B cell (primary cell): ENCODE measurements around the gene ZMAT5. TPM values are rescaled to one million over a fixed set of nuclear protein-coding genes. Genes with fewer than 3 reads are reported as not detected.

ENCODE experiments used
- ATAC-seq: fragments of 200-7000 bp; cut with Tn5 transposase; one replicate; pipeline ENCODE4 v1.10.0; 2021; ENCODE audit warnings: low read depth, mild to moderate bottlenecking, moderate number of reproducible peaks, moderate library complexity
- CTCF ChIA-PET: fragments of 350-600 bp; sonication (Branson Sonifier 250); formaldehyde crosslinking; loops from one replicate; lab custom pipeline; 2021; ENCODE audit warnings: antibody characterized with exemption, inconsistent platforms; lab: Charles Lee
- POLR2A ChIA-PET: fragments of 350-600 bp; sonication (Branson Sonifier 250); formaldehyde crosslinking; loops from one replicate; lab custom pipeline; 2021; ENCODE audit warnings: antibody characterized with exemption; lab: Charles Lee
- DNase-seq: peaks from one replicate; pipeline ENCODE4 v3.0.0; 2013
- H2AFZ ChIP-seq: 2 replicates; pipeline ENCODE4 v1.6.1; 2012; ENCODE audit warnings: mild to moderate bottlenecking, low read depth, low read length; ENCODE audit not compliant: insufficient read depth, poor library complexity, severe bottlenecking
- H3K27ac ChIP-seq, 2 donors: 1 replicate in 1 of 2; 2 replicates in 1 of 2; pipeline ENCODE4 v1.5.1; 2012 to 2013; ENCODE audit warnings: low read length in 2 of 2, mild to moderate bottlenecking in 2 of 2, moderate library complexity in 1 of 2
- H3K27me3 ChIP-seq, 4 experiments: fragments of 200-600 bp in 1 of 4; sonication (generic) in 1 of 4; replicated peaks in 1 of 4; 1 replicate in 2 of 4; 2 replicates in 2 of 4; pipeline versions ENCODE4 v1.6.1 to v1.7.0; 2013 to 2016; ENCODE audit warnings: low read length in 3 of 4, mild to moderate bottlenecking in 2 of 4, mixed read lengths in 1 of 4, moderate library complexity in 1 of 4; ENCODE audit not compliant: insufficient read depth in 4 of 4, control insufficient read depth in 3 of 4; ENCODE audit errors: control extremely low read depth in 1 of 4
- H3K36me3 ChIP-seq, 2 experiments: replicated peaks in 1 of 2; 1 replicate in 1 of 2; 2 replicates in 1 of 2; pipeline versions ENCODE4 v1.6.1 to v1.7.1; 2013; ENCODE audit warnings: low read length in 1 of 2; ENCODE audit not compliant: insufficient read depth in 2 of 2, control insufficient read depth in 1 of 2; ENCODE audit errors: control extremely low read depth in 1 of 2, extremely low read depth in 1 of 2
- H3K4me1 ChIP-seq, 2 donors: fragments of 200-600 bp in 1 of 2; sonication (generic) in 1 of 2; 1 replicate in 1 of 2; 2 replicates in 1 of 2; pipeline versions ENCODE4 v1.5.1 to v1.6.1; 2013 to 2017; ENCODE audit warnings: low read length in 2 of 2; ENCODE audit not compliant: control insufficient read depth in 2 of 2, insufficient read depth in 2 of 2
- H3K4me2 ChIP-seq: replicated peaks from 2 replicates; pipeline ENCODE3; 2012; ENCODE audit warnings: mild to moderate bottlenecking, low read depth, low read length; ENCODE audit not compliant: poor library complexity, severe bottlenecking
- H3K4me3 ChIP-seq, 5 experiments: fragments of 200-600 bp in 1 of 5; sonication (generic) in 1 of 5; 1 replicate in 3 of 5; 2 replicates in 2 of 5; pipeline versions ENCODE4 v1.5.1 to v1.7.0; 2011 to 2016; ENCODE audit warnings: low read length in 4 of 5, mild to moderate bottlenecking in 4 of 5, low read depth in 2 of 5, control low read depth in 1 of 5, moderate library complexity in 1 of 5; ENCODE audit not compliant: insufficient read depth in 1 of 5; ENCODE audit errors: control extremely low read depth in 1 of 5, extremely low read depth in 1 of 5
- H3K79me2 ChIP-seq: fragments of 200-600 bp; sonication (generic); one replicate; pipeline ENCODE4 v1.6.0; 2016; ENCODE audit warnings: low read length; ENCODE audit not compliant: control insufficient read depth, insufficient read depth
- H3K9ac ChIP-seq: fragments of 200-600 bp; sonication (generic); 2 replicates; pipeline ENCODE4 v1.6.1; 2017; ENCODE audit warnings: mild to moderate bottlenecking, low read length, moderate library complexity
- H3K9me3 ChIP-seq, 3 donors: one replicate each; pipeline versions ENCODE4 v1.6.1 to v1.7.1; 2013; ENCODE audit warnings: low read length in 2 of 3; ENCODE audit not compliant: control insufficient read depth in 2 of 3, insufficient read depth in 1 of 3; ENCODE audit errors: control extremely low read depth in 1 of 3
- H4K20me1 ChIP-seq: 2 replicates; pipeline ENCODE4 v1.6.0; 2012; ENCODE audit warnings: mild to moderate bottlenecking, low read length; ENCODE audit not compliant: insufficient read depth, control insufficient read depth, poor library complexity, severe bottlenecking
- H3K27ac Mint-ChIP-seq: one replicate; pipeline ENCODE4 v1.8.0; 2021; ENCODE audit warnings: mixed read lengths
- H3K27me3 Mint-ChIP-seq: one replicate; pipeline ENCODE4 v1.8.0; 2021; ENCODE audit warnings: mixed read lengths
- H3K4me1 Mint-ChIP-seq: one replicate; pipeline ENCODE4 v1.8.0; 2021; ENCODE audit warnings: mixed read lengths
- H3K4me3 Mint-ChIP-seq: one replicate; pipeline ENCODE4 v1.8.0; 2021; ENCODE audit warnings: mixed read lengths
- H3K9me3 Mint-ChIP-seq: one replicate; pipeline ENCODE4 v1.8.0; 2022; ENCODE audit warnings: mixed read lengths; ENCODE audit not compliant: insufficient read depth
- CTCF ChIP-seq: fragments of 200-600 bp; IDR thresholded peaks from one replicate; pipeline ENCODE4 v1.8.0; 2022; ENCODE audit warnings: antibody characterized with exemption, mild to moderate bottlenecking
- EZH2 ChIP-seq: IDR thresholded peaks from 2 replicates; pipeline ENCODE4 v1.6.1; 2012; ENCODE audit warnings: borderline replicate concordance, low read depth, mild to moderate bottlenecking, moderate library complexity, low read length; ENCODE audit not compliant: insufficient read depth, poor library complexity, severe bottlenecking
- WGBS: methylation state at CpG from one replicate; pipeline ENCODE4 v1.1.5; 2013; ENCODE audit warnings: missing lambda C conversion rate; ENCODE audit not compliant: insufficient coverage; 5-methylcytosine and 5-hydroxymethylcytosine counted together
- intact Hi-C: fragments of 100-400 bp; cut with micrococcal nuclease; formaldehyde crosslinking; loops from one replicate; pipeline ENCODE4 v1.10.0; 2022
- polyA plus RNA-seq: library from polyadenylated mRNA; depleted of rRNA; stranded (reverse); fragments of >200 nt; gene quantifications from 2 replicates; pipeline ENCODE4 v1.2.3, GENCODE V29; 2012
- total RNA-seq, 2 donors: library from RNA; stranded (reverse); fragments of 120-200 nt in 1 of 2; gene quantifications; 1 replicate in 1 of 2; 2 replicates in 1 of 2; pipeline versions ENCODE4 v1.2.3 to v1.2.4, GENCODE V29; 2013 to 2022

The ZMAT5 gene
- total and polyA plus RNA-seq, 2 donors (not counting 1 experiment from before 2014, with no cell fraction given), result 17.8 to 26.3 TPM

- TF ChIP-seq CTCF (no peak), EZH2 (no peak)
Observed at GRCh38 chr22:29813563-29813962, 46.8 kb upstream of the ZMAT5 start.

GRCh38 chr22:29813126-29813525 lies 46.3 kb upstream of the ZMAT5 start:
- Mint-ChIP-seq H3K27ac (no peak overlapping the region), H3K9me3 (no peaks in the 10 kb centered on the region), H3K27me3 (no peaks in the 10 kb centered on the region), H3K4me3 (no peak overlapping the region), H3K4me1 (no peaks in the 10 kb centered on the region)
- ChIA-PET POLR2A (no interaction called here), CTCF (no interaction called here)
- Histone ChIP-seq H3K4me1 (no peaks in the 10 kb centered on the region), H4K20me1 (no peaks in the 10 kb centered on the region), H3K27me3 (no peaks in the 10 kb centered on the region), H3K4me3 (no peak overlapping the region), H2AFZ (no peak overlapping the region), H3K79me2 (no peaks in the 10 kb centered on the region), H3K9ac (no peak overlapping the region), H3K27ac (no peak overlapping the region), H3K9me3 (no peaks in the 10 kb centered on the region), H3K4me2 (no peak overlapping the region), H3K36me3 (peaks cover 0 to 82% of the 10 kb centered on the region in 2 experiments)
- ATAC-seq, result no peak
- DNase-seq, result no peak
- 100% methylated on average over 4 of the region's 8 CpGs for WGBS
- intact Hi-C loops, result no loop called here
- TF ChIP-seq EZH2 (no peak), CTCF (no peak)

More at GRCh38 chr22:29813563-29813962, 46.8 kb upstream of the ZMAT5 start:
- H4K20me1 ChIP-seq, result no peaks in the 10 kb centered on the region
- ChIA-PET CTCF (no interaction called here), POLR2A (interaction anchor here (0.5 kb wide), 1 partner anchor 26 kb away, joined by 3 read pairs; no protein-coding TSS in a partner anchor)
- H3K9me3 Mint-ChIP-seq, result no peaks in the 10 kb centered on the region
- H3K27ac ChIP-seq, result no peak overlapping the region
- intact Hi-C loops, result no loop called here
- no peak overlapping the region for H3K9ac ChIP-seq
- H3K27me3 ChIP-seq, result no peaks in the 10 kb centered on the region
- H3K79me2 ChIP-seq, result no peaks in the 10 kb centered on the region
- ATAC-seq, result no peak
- 92% methylated on average over 2 of the region's 3 CpGs for WGBS
- H3K4me1 ChIP-seq, result no peaks in the 10 kb centered on the region
- H3K36me3 ChIP-seq, result peaks cover 0 to 81% of the 10 kb centered on the region in 2 experiments
- H3K4me3 Mint-ChIP-seq, result no peak overlapping the region
- H3K27me3 Mint-ChIP-seq, result no peaks in the 10 kb centered on the region
- no peak overlapping the region for H3K4me3 ChIP-seq
- no peaks in the 10 kb centered on the region for H3K9me3 ChIP-seq
- H3K27ac Mint-ChIP-seq, result no peak overlapping the region
- no peaks in the 10 kb centered on the region for H3K4me1 Mint-ChIP-seq
- DNase-seq, result no peak
- no peak overlapping the region for H2AFZ ChIP-seq
- H3K4me2 ChIP-seq, result no peak overlapping the region
